ENCODE measurements around the gene FAM9B.
A peak's percentile ranks its signal among the peaks of the same experiment; 100 is the strongest.

The FAM9B gene

DNA sequence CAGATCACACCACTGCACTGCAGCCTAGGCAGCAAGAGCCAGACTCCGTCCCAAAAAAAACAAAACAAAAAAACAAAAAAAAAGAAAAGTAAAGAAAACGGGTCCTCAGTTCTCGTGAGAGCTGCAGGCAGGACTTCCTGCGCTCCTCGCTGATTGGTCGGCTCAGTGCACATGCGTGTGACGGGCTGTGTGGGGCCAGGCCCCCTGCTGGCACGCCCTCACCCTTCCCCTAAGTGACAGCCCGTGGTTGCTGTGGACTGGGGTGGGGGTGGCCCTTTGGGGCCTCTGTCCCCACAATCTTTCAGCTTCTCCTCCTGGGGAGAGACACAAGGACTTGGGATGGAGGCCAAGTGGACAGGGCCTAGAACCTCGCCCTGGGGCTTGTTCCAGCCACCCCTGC, at the start of gene FAM9B:
FAM9B (minus strand) TSS at position 139 of the 400 bp plus-strand sequence. CDS start 1,141 bp downstream, outside the sequence.
- TF ChIP-seq, protein P1, sequence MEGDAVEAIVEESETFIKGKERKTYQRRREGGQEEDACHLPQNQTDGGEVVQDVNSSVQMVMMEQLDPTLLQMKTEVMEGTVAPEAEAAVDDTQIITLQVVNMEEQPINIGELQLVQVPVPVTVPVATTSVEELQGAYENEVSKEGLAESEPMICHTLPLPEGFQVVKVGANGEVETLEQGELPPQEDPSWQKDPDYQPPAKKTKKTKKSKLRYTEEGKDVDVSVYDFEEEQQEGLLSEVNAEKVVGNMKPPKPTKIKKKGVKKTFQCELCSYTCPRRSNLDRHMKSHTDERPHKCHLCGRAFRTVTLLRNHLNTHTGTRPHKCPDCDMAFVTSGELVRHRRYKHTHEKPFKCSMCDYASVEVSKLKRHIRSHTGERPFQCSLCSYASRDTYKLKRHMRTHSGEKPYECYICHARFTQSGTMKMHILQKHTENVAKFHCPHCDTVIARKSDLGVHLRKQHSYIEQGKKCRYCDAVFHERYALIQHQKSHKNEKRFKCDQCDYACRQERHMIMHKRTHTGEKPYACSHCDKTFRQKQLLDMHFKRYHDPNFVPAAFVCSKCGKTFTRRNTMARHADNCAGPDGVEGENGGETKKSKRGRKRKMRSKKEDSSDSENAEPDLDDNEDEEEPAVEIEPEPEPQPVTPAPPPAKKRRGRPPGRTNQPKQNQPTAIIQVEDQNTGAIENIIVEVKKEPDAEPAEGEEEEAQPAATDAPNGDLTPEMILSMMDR (IDR thresholded peaks at IDR 0.05; ENCODE audit: low read depth, low read length): no peak
- in situ Hi-C loops (cut with HindIII; ENCODE audit: low sequenced_read_pairs): no loop called here
- DNase-seq (ENCODE audit: low read depth, low spot score): no peak
- H3K4me3 ChIP-seq (ENCODE audit: low read depth, low read length): no peak within 1 kb of the TSS

DNA sequence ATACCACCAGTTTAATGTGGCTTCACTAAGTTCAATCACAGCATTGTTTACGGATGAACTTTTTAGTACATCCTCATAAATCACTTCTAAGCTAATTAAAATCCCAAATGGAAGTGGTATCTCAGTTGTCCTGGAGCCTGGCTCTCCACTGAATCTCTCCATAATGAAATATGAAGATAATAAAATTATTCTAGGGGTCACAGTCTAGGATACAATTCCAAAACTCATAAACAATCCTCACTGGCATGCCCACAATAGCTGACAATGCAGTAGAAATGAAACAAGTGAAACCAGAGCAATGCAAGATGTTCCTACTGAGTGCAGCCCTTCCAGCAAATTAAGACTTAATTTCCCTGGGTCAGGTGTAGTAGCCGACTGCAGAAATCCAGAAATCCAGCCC, 47.3 kb upstream of the FAM9B start:
- DNase-seq (ENCODE audit: low read depth, low spot score): no peak
- H3K4me3 ChIP-seq (ENCODE audit: low read depth, low read length): no peak overlapping the region
- in situ Hi-C loops (cut with HindIII; ENCODE audit: low sequenced_read_pairs): no loop called here
- TF ChIP-seq, protein P1 (IDR thresholded peaks at IDR 0.05; ENCODE audit: low read depth, low read length): no peak

DNA sequence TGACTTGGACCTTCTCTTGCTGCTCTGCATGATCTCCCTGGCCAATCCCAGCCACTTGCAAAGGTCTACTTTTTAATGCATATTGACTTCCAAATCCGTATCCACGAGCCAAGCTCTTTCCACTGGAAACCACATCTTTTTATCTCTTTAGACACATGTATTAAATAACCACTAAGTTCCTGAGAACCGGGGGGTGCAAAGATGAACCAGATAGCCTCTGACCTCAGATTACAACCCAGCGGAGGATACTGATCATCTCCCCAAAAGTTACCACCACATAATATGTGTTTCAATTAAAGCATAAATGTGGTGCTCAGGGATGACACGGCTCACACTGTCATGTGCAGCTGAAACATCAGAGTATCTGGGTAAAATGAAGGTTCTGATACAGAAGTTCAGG, 40.4 kb upstream of the FAM9B start:
- in situ Hi-C loops (cut with HindIII; ENCODE audit: low sequenced_read_pairs): no loop called here
- TF ChIP-seq, protein P1 (IDR thresholded peaks at IDR 0.05; ENCODE audit: low read depth, low read length): no peak
- H3K4me3 ChIP-seq (ENCODE audit: low read depth, low read length): no peak overlapping the region
- DNase-seq (ENCODE audit: low read depth, low spot score): no peak

DNA sequence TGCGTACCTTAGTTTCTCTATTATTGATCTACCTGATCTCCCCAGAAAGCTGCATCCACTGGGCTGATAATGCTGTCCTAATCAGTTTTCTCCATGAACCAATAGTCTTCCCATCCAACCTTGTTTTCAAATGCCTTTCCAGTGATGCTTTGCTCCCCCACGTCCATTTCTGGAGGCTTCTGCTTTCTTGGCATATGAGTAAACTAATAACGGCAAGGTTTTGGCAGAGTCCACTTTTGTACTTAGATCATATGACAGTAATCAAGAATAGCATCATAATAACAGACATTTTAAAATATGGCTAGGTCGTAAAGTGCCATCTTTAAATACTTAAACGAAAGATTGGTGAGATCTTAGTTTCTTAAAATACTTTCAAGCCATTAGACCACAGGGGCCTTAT, 38.4 kb upstream of the FAM9B start:
- TF ChIP-seq, protein P1 (IDR thresholded peaks at IDR 0.05; ENCODE audit: low read depth, low read length): no peak
- in situ Hi-C loops (cut with HindIII; ENCODE audit: low sequenced_read_pairs): no loop called here
- H3K4me3 ChIP-seq (ENCODE audit: low read depth, low read length): no peak overlapping the region
- DNase-seq (ENCODE audit: low read depth, low spot score): no peak

DNA sequence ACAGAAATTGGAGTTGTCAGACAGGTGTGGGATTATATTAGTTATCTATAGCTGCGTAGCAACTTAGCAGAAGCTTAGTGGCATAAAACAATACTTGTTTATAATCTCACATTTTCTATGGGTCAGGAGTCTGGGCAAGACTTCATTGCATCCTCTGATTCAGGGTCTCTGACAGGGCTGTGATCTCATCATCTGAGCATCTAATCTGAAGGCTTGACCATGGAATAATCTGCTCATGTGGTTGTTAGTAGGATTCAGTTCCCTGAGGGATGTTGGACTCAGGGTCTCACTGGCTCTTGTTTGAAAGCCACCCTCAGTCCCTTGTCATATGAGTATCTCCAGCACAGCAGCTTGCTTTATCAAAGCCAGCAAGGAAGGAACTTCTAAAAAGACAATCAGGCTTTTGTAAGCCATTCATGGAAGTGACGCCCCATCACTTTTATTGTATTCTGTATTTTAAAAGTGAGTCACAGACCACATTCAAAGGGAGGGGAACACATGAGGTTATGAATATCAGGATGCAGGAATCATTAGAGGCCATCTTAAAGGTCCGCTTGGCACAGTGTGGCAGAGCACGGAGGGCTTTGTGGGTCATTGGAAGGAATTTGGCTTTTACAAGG, 37.2 kb upstream of the FAM9B start:
- TF ChIP-seq, protein P1 (IDR thresholded peaks at IDR 0.05; ENCODE audit: low read depth, low read length): no peak
- in situ Hi-C loops (cut with HindIII; ENCODE audit: low sequenced_read_pairs): no loop called here
- peak; percentile 54 for DNase-seq (ENCODE audit: low read depth, low spot score)
- H3K4me3 ChIP-seq (ENCODE audit: low read depth, low read length): no peak overlapping the region

DNA sequence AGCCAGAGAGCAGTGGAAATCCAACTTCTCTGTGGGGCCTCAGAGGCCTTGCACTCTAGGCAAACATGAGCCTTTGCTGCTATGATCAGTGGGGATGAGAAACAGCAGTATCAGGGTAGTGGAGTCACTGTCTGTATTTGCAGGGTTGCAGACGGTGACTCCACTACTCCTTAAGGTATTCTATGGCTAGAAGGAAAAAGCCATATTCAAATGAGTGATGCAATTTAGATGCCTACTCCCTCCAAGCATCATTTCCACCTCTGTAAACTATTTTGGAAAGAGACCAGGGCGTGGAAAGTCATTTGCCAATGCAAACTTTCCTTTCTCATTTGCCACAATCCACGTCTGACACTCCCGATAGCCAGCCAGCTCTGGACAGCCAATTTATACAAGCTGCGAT, 35.6 kb upstream of the FAM9B start:
- in situ Hi-C loops (cut with HindIII; ENCODE audit: low sequenced_read_pairs): no loop called here
- DNase-seq (ENCODE audit: low read depth, low spot score): no peak
- TF ChIP-seq, protein P1 (IDR thresholded peaks at IDR 0.05; ENCODE audit: low read depth, low read length): no peak
- H3K4me3 ChIP-seq (ENCODE audit: low read depth, low read length): no peak overlapping the region

Data from astrocyte of the spinal cord (primary cell).